Kidney (tissue), 14 donors: ENCODE measurements around the gene TANC1. TPM values are rescaled to one million over a fixed set of nuclear protein-coding genes. Genes with fewer than 3 reads are reported as not detected.
A peak's percentile ranks its signal among the peaks of the same experiment; 100 is the strongest.

ENCODE experiments used
- DNase-seq, 5 donors: peaks; one replicate each; pipeline ENCODE4 v3.0.0-alpha.2; 2013 to 2020
- FAIRE-seq: peaks from 2 replicates; lab custom pipeline; 2012; peaks lifted over from hg19 to GRCh38; lab: Jason Lieb, UNC
- H3K27ac ChIP-seq, 2 donors: one replicate each; pipeline ENCODE4 v1.7.0; 2013; ENCODE audit warnings: low read depth in 2 of 2, low read length in 2 of 2, inconsistent platforms in 1 of 2
- H3K27me3 ChIP-seq: one replicate; pipeline ENCODE4 v1.7.1; 2013; ENCODE audit warnings: low read length, inconsistent platforms; ENCODE audit not compliant: control insufficient read depth, insufficient read depth
- H3K36me3 ChIP-seq, 3 donors: one replicate each; pipeline versions ENCODE4 v1.7.0 to v1.7.1; 2013; ENCODE audit warnings: low read length in 3 of 3, control low read depth in 1 of 3, inconsistent platforms in 1 of 3; ENCODE audit not compliant: insufficient read depth in 3 of 3, control insufficient read depth in 2 of 3
- H3K4me1 ChIP-seq, 3 donors: one replicate each; pipeline versions ENCODE4 v1.7.0 to v1.7.1; 2013; ENCODE audit warnings: low read length in 3 of 3, inconsistent platforms in 1 of 3, low read depth in 1 of 3; ENCODE audit not compliant: control insufficient read depth in 2 of 3, insufficient read depth in 2 of 3
- H3K4me3 ChIP-seq, 3 donors: one replicate each; pipeline versions ENCODE4 v1.7.0 to v1.8.1; 2013; ENCODE audit warnings: low read length in 3 of 3, control low read depth in 1 of 3, inconsistent platforms in 1 of 3
- H3K9ac ChIP-seq, 3 donors: one replicate each; pipeline versions ENCODE4 v1.7.0 to v1.7.1; 2013; ENCODE audit warnings: low read length in 3 of 3, control low read depth in 1 of 3, inconsistent platforms in 1 of 3
- H3K9me3 ChIP-seq, 3 donors: one replicate each; pipeline versions ENCODE4 v1.7.0 to v1.7.1; 2013; ENCODE audit warnings: low read length in 3 of 3, control low read depth in 1 of 3, inconsistent platforms in 1 of 3; ENCODE audit not compliant: control insufficient read depth in 2 of 3, insufficient read depth in 1 of 3
- intact Hi-C: fragments of 100-400 bp; cut with DNase I; formaldehyde crosslinking; loops from one replicate; pipeline ENCODE4 v1.11.1; 2022
- polyA plus RNA-seq: library from polyadenylated mRNA; stranded (reverse); fragments of 350-450 nt; fragmentation: Illumina TruSeq; extraction: RNeasy Lipid Tissue Mini Kit (QIAGEN cat#74804); gene quantifications from one replicate; pipeline ENCODE4 v1.2.3, GENCODE V29; 2014; ENCODE audit warnings: low read depth, low replicate concordance; ENCODE audit not compliant: insufficient read depth
- total RNA-seq: library from RNA; stranded (reverse); fragmentation: NEBNext Ultra II Directional; extraction: Animal tissue kit (Norgen Biotek cat#: 25700); gene quantifications from one replicate; pipeline ENCODE4 v1.2.1, GENCODE V29; 2021
- TF ChIP-seq, protein P1 (sequence below): IDR thresholded peaks from 3 replicates; pipeline ENCODE4 v1.5.1; 2012; ENCODE audit warnings: mild to moderate bottlenecking, moderate library complexity, borderline replicate concordance; ENCODE audit not compliant: insufficient read depth; ENCODE audit errors: extremely low read depth
- donor health status: control.
- donor health status: control.
- donor health status: control.
- donor health status: control.
- donor health status: control.
- donor health status: DM: yes; HTN: yes; CAD: no.
- donor health status: Normal renal cell carcinoma (clear cell type).

Gene TANC1
- total and polyA plus RNA-seq, 2 donors from 2014 or later: 9.2 to 39.0 TPM

GRCh38 chr2:159084384-159085370 is 116.2 kb downstream of the TANC1 start:
- Histone ChIP-seq H3K4me3 (no peak overlapping the region), H3K9ac (no peak overlapping the region), H3K36me3 (no peaks in the 10 kb centered on the region), H3K9me3 (no peaks in the 10 kb centered on the region), H3K4me1 (peaks cover 0 to 12% (median 6%) of the 10 kb centered on the region in 3 donors), H3K27ac (peak overlapping the region; percentile 4 to 25), H3K27me3 (no peaks in the 10 kb centered on the region)
- DNase-seq: no peak
- TF ChIP-seq, protein P1, sequence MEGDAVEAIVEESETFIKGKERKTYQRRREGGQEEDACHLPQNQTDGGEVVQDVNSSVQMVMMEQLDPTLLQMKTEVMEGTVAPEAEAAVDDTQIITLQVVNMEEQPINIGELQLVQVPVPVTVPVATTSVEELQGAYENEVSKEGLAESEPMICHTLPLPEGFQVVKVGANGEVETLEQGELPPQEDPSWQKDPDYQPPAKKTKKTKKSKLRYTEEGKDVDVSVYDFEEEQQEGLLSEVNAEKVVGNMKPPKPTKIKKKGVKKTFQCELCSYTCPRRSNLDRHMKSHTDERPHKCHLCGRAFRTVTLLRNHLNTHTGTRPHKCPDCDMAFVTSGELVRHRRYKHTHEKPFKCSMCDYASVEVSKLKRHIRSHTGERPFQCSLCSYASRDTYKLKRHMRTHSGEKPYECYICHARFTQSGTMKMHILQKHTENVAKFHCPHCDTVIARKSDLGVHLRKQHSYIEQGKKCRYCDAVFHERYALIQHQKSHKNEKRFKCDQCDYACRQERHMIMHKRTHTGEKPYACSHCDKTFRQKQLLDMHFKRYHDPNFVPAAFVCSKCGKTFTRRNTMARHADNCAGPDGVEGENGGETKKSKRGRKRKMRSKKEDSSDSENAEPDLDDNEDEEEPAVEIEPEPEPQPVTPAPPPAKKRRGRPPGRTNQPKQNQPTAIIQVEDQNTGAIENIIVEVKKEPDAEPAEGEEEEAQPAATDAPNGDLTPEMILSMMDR: no peak
- intact Hi-C loops: no loop called here
- FAIRE-seq: no peak

DNA sequence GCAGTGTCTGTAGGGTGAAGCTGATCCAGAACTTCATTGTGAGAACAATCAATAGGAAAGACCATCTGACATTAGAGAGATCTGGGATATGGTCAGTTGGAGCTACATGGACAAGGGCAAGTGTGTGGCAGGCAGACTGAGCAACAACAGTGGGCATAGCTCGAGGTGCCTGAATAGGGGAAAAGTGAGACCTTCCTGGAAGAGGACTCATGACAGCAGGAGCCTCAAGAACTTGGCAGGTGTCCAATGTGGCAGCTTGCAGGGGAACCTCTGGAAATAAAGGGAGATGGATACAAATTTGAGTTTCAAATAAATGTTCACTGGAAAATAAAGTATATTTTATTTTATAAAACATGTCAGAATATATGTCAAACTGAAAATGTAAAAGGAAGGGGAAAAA is 117.9 kb downstream of the TANC1 start:
- FAIRE-seq: no peak
- Histone ChIP-seq H3K9ac (no peak overlapping the region), H3K36me3 (no peaks in the 10 kb centered on the region), H3K4me3 (no peak overlapping the region), H3K27me3 (no peaks in the 10 kb centered on the region), H3K4me1 (peaks cover 8 to 28% (median 21%) of the 10 kb centered on the region in 3 donors), H3K9me3 (no peaks in the 10 kb centered on the region), H3K27ac (no peak overlapping the region)
- DNase-seq: peak in 1 of 5 donors; percentile 38
- TF ChIP-seq, protein P1: no peak
- intact Hi-C loops: no loop called here

DNA sequence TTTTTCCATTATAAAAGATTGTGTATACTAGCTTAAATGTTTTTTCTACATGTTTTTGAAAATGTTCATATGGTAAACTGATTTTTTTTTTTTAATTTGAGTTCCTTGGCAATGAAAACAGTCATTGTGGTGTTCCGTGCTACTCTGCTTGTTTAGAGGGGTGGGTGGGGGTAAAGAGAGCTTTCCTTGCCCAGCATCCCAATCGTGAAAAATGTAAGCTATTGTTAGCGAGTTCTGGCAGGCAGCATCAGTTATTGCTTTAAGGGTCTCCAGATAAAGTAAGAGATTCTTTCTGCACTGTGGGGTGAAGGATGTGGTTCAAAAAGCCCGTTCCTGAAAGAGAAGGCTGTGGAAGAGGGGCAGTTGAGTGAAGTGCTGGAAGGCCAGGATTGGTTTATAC is 118.4 kb downstream of the TANC1 start:
- Histone ChIP-seq H3K4me1 (peaks cover 11 to 33% (median 21%) of the 10 kb centered on the region in 3 donors), H3K9me3 (no peaks in the 10 kb centered on the region), H3K27ac (no peak overlapping the region), H3K36me3 (no peaks in the 10 kb centered on the region), H3K9ac (no peak overlapping the region), H3K27me3 (no peaks in the 10 kb centered on the region), H3K4me3 (no peak overlapping the region)
- FAIRE-seq (no peak), DNase-seq (no peak)
- TF ChIP-seq, protein P1: no peak
- intact Hi-C loops: no loop called here
